ENCODE measurements around the gene MYRFL. TPM values are rescaled to one million over a fixed set of nuclear protein-coding genes. Genes with fewer than 3 reads are reported as not detected.

The MYRFL gene
- total RNA-seq, 1 donor from 2014 or later: not detected

DNA sequence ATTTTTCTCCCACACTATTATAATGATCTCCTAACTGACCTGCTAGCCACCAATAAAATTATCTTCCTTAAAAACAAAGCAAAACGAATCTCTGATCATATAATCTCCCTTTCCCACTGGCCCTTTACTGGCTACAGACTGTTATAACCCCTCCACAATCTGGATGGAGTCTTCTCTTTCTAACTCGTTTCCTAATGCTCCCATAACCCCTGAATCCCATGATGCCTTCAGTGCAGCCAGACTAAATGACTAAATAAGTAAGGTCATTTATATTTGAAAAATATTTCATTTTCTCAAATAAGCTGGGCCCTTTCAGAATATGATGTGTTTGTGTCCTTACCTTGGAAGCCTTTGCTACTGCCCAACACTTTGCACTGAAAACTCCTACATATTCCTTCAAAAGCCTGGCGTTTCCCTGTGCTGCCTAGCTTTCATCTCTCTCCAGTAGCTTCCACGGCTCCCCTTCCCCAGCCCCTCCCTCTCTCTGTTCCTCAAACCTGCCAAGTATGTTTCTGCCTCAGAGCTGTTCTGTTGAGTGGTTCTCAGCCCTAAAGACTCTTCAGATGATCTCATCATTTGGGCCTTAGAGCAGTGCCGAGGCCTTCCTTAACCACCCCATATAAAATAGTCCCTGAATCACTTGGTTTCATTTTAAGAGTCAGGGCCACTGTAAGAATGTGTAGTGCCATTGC lies 91.7 kb downstream of the MYRFL start:
- H3K9me3 ChIP-seq: no peaks in the 10 kb centered on the region
- H3K4me3 ChIP-seq: no peak overlapping the region
- intact Hi-C loops (cut with DNase I): no loop called here
- no peak for DNase-seq (ENCODE audit: extremely low spot score in 2 of 2)
- TF ChIP-seq POLR2A (IDR thresholded peaks at IDR 0.05): no peak
- no peak for TF ChIP-seq POLR2AphosphoS5 (IDR thresholded peaks at IDR 0.05; ENCODE audit: insufficient read depth in 1 of 2, low read depth in 1 of 2)
- TF ChIP-seq, protein P1, sequence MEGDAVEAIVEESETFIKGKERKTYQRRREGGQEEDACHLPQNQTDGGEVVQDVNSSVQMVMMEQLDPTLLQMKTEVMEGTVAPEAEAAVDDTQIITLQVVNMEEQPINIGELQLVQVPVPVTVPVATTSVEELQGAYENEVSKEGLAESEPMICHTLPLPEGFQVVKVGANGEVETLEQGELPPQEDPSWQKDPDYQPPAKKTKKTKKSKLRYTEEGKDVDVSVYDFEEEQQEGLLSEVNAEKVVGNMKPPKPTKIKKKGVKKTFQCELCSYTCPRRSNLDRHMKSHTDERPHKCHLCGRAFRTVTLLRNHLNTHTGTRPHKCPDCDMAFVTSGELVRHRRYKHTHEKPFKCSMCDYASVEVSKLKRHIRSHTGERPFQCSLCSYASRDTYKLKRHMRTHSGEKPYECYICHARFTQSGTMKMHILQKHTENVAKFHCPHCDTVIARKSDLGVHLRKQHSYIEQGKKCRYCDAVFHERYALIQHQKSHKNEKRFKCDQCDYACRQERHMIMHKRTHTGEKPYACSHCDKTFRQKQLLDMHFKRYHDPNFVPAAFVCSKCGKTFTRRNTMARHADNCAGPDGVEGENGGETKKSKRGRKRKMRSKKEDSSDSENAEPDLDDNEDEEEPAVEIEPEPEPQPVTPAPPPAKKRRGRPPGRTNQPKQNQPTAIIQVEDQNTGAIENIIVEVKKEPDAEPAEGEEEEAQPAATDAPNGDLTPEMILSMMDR (IDR thresholded peaks at IDR 0.05): no peak
- no peaks in the 10 kb centered on the region for H3K27me3 ChIP-seq
- H3K27ac ChIP-seq: peak overlapping the region; percentile 45
- no peaks in the 10 kb centered on the region for H3K36me3 ChIP-seq
- H3K4me1 ChIP-seq: peaks cover 28% of the 10 kb centered on the region

DNA sequence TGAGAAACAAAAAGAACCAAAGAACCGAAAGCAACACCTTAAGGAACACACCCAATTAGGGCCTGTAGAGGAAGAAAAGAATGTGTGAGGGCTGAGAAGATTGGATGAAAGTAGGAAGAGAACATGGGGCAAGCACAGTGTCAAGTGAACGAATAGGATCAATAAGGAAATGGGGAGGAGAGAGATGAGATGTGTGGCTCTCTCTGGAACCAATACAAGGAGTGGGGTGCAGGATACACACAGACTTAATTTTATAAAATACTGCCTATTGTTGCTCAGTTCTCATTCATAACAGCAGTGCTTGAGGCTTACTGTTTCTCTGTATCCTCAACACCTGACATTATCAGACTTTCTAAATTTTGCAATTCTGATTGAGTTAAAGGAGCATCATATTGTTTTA lies 93.3 kb downstream of the MYRFL start:
- Histone ChIP-seq H3K36me3 (no peaks in the 10 kb centered on the region), H3K9me3 (no peaks in the 10 kb centered on the region), H3K4me1 (peaks cover 28% of the 10 kb centered on the region), H3K27ac (no peak overlapping the region), H3K27me3 (no peaks in the 10 kb centered on the region), H3K4me3 (no peak overlapping the region)
- TF ChIP-seq POLR2A (IDR thresholded peaks at IDR 0.05) (no peak), POLR2AphosphoS5 (IDR thresholded peaks at IDR 0.05; ENCODE audit: insufficient read depth in 1 of 2, low read depth in 1 of 2) (no peak)
- TF ChIP-seq, protein P1 (IDR thresholded peaks at IDR 0.05): no peak
- DNase-seq (ENCODE audit: extremely low spot score in 2 of 2): no peak
- intact Hi-C loops (cut with DNase I): no loop called here

DNA sequence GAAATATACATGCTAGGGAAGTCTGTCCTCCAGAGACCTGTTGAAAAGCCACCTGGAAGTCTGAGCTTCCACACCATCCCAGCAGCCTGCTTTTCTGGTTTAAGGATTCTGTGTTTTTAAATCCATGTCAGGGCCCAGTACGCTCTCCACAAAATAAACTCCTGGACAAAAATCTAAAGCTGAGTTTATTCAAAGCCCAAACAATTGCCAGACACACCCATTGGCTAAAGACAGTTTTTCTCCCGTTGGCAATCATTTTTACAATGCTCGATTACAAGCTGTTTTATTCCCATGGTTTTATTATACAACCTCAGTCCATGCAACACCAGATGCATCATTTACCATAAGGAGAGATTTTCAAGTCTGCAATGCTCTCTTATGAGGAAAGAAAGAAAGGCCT lies 94.5 kb downstream of the MYRFL start:
- no peak for DNase-seq (ENCODE audit: extremely low spot score in 2 of 2)
- Histone ChIP-seq H3K27me3 (no peaks in the 10 kb centered on the region), H3K4me3 (no peak overlapping the region), H3K4me1 (peaks cover 28% of the 10 kb centered on the region), H3K9me3 (no peaks in the 10 kb centered on the region), H3K27ac (peak overlapping the region; percentile 27), H3K36me3 (no peaks in the 10 kb centered on the region)
- peak in 1 of 2 donors; percentile 29 for TF ChIP-seq POLR2AphosphoS5 (IDR thresholded peaks at IDR 0.05; ENCODE audit: insufficient read depth in 1 of 2, low read depth in 1 of 2)
- TF ChIP-seq, protein P1 (IDR thresholded peaks at IDR 0.05): no peak
- intact Hi-C loops (cut with DNase I): no loop called here

DNA sequence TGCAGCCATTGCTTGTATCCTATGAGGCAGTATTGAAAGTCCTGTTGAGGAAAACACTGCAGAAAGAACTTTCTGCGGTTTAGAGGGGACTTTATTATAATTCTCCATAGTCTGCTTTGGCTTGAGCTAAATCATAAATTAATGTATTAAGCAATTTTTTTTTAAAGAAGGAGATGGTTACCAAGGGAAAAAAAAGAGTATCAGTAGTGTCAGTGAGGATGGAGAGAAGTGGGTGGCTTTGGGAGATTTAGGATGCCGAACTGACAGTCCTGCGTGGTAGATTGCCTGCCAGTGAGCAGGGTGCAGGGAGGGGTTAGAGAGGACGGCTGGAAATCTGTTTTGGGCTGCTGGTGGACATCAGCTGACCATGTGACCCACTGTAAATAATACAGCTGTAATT lies 96.8 kb downstream of the MYRFL start:
- Histone ChIP-seq H3K4me1 (peaks cover 24% of the 10 kb centered on the region), H3K4me3 (no peak overlapping the region), H3K9me3 (no peaks in the 10 kb centered on the region), H3K27me3 (no peaks in the 10 kb centered on the region), H3K36me3 (no peaks in the 10 kb centered on the region), H3K27ac (no peak overlapping the region)
- intact Hi-C loops (cut with DNase I): no loop called here
- DNase-seq (ENCODE audit: extremely low spot score in 2 of 2): no peak
- no peak for TF ChIP-seq POLR2AphosphoS5 (IDR thresholded peaks at IDR 0.05; ENCODE audit: insufficient read depth in 1 of 2, low read depth in 1 of 2)
- TF ChIP-seq, protein P1 (IDR thresholded peaks at IDR 0.05): no peak
- no peak for TF ChIP-seq POLR2A (IDR thresholded peaks at IDR 0.05)

DNA sequence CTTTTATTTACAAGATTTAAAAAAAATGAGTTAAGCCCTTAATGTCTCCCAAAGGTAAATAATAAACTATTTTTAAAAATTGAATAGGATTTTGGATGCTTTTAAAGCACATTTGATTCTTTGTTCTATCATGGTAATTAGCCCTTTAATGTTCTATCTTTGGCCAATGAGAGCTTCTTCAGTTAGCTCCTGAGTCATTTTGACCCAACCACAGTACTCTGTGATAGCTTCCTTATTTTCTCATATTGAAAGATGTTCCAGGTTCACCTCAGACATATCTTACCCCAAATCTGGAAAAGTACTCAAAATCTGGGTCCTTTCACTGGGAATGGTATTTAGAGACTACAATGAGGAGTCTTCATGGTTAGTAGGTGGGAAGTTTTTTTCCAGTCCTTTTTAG lies 98.0 kb downstream of the MYRFL start:
- Histone ChIP-seq H3K27me3 (no peaks in the 10 kb centered on the region), H3K4me1 (peaks cover 19% of the 10 kb centered on the region), H3K27ac (no peak overlapping the region), H3K4me3 (no peak overlapping the region), H3K9me3 (no peaks in the 10 kb centered on the region), H3K36me3 (no peaks in the 10 kb centered on the region)
- TF ChIP-seq POLR2A (IDR thresholded peaks at IDR 0.05) (no peak), POLR2AphosphoS5 (IDR thresholded peaks at IDR 0.05; ENCODE audit: insufficient read depth in 1 of 2, low read depth in 1 of 2) (no peak)
- TF ChIP-seq, protein P1 (IDR thresholded peaks at IDR 0.05): no peak
- intact Hi-C loops (cut with DNase I): no loop called here
- DNase-seq (ENCODE audit: extremely low spot score in 2 of 2): no peak

Data from vagina (tissue), 2 donors.